Measurements from ENCODE around the gene ASCL5.

DNA sequence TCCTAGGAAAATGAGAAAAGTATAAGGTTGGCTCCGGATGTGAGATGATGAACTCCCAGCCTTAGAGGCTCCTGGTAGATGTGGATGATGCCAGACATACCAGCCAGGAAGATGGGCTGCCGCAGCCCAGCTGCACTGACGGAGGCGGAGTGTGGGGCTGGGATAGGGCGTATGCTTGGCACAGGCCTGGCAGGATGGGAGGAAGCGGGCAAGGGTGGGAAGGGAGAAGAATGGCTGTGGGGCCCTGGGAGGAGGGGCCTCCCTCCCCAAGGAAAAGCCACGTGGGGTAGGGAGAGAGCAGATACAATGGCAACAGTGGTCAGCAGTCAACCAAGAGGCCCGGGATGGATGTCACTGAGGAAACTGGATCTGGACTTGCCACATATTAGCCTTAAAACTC is 62.2 kb downstream of the ASCL5 start:
- TF ChIP-seq POLR2A (IDR thresholded peaks at IDR 0.05; ENCODE audit: low read depth, low read length), result no peak
- TF ChIP-seq POLR2AphosphoS5 (IDR thresholded peaks at IDR 0.05; ENCODE audit: low read depth, low read length), result no peak
- TF ChIP-seq TAF1 (IDR thresholded peaks at IDR 0.05; ENCODE audit: borderline replicate concordance, low read depth, low read length), result no peak
